ENCODE results near the gene TAGLN3.
"Not testable (repeated sequence)": the region's sequence is repeated elsewhere in the genome, so short reads cannot be mapped to it uniquely, and the experiment has no call there.

DNA sequence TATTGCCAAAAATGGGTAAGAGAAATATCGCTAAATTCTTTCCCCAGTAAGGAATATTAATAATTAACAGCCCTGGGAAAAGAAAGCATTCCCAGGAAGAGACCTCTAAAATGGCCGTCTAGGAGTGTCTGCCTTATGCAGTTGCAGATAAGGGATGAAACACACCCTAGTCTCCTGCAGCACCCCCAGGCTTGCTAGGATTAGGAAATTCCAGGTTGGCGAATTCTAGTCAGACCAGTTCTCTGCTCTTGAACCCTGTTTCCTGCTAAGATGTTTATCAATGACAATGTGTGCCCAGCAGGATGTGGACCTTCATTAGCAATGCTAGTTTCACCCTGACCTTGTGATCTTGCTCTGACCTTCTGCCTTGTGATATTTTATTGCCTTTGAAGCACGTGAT is 38.5 kb downstream of the TAGLN3 start:
- TF ChIP-seq ZFX (IDR thresholded peaks at IDR 0.05) = not testable (repeated sequence)
- TF ChIP-seq, protein P1, sequence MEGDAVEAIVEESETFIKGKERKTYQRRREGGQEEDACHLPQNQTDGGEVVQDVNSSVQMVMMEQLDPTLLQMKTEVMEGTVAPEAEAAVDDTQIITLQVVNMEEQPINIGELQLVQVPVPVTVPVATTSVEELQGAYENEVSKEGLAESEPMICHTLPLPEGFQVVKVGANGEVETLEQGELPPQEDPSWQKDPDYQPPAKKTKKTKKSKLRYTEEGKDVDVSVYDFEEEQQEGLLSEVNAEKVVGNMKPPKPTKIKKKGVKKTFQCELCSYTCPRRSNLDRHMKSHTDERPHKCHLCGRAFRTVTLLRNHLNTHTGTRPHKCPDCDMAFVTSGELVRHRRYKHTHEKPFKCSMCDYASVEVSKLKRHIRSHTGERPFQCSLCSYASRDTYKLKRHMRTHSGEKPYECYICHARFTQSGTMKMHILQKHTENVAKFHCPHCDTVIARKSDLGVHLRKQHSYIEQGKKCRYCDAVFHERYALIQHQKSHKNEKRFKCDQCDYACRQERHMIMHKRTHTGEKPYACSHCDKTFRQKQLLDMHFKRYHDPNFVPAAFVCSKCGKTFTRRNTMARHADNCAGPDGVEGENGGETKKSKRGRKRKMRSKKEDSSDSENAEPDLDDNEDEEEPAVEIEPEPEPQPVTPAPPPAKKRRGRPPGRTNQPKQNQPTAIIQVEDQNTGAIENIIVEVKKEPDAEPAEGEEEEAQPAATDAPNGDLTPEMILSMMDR (conservative IDR thresholded peaks at IDR 0.05) = not testable (repeated sequence)
